Coronary artery (tissue), 2 donors: Measurements from ENCODE around the gene CFAP221.

Experiments used
- DNase-seq: peaks from one replicate; pipeline ENCODE4 v3.0.0-alpha.2; 2017; ENCODE audit warnings: low spot score
- H3K27ac ChIP-seq, 2 donors: fragments of 200-600 bp; sonication (generic); one replicate each; pipeline ENCODE4 v1.5.1; 2016 to 2019
- H3K4me3 ChIP-seq: fragments of 200-600 bp; sonication (generic); 2 replicates; pipeline ENCODE4 v1.5.1; 2016; ENCODE audit warnings: mild to moderate bottlenecking, moderate library complexity
- CTCF ChIP-seq: fragments of 200-600 bp; sonication (generic); IDR thresholded peaks from one replicate; pipeline ENCODE4 v1.5.1; 2019; ENCODE audit warnings: antibody characterized with exemption

CFAP221 gene

DNA sequence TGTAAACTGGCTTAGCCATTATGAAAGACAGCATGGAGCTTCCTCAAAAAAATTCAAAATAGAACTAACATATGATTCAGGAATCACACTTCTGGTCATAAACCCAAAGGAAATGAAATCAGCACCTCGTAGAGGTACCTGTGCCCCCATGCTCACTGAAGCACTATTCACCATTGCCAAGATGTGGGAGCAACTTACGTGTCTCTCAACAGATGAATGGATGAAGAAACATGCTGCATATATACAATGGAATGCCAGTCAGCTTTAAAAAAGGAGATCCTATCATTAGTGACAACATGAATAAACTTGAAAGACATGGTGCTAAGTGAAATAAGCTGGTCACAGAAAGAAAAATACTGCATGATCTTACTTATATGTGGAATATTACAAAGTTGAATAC is 28.1 kb upstream of the CFAP221 start:
- DNase-seq, result no peak
- Histone ChIP-seq H3K27ac (no peak overlapping the region), H3K4me3 (no peak overlapping the region)
- TF ChIP-seq CTCF, result no peak

DNA sequence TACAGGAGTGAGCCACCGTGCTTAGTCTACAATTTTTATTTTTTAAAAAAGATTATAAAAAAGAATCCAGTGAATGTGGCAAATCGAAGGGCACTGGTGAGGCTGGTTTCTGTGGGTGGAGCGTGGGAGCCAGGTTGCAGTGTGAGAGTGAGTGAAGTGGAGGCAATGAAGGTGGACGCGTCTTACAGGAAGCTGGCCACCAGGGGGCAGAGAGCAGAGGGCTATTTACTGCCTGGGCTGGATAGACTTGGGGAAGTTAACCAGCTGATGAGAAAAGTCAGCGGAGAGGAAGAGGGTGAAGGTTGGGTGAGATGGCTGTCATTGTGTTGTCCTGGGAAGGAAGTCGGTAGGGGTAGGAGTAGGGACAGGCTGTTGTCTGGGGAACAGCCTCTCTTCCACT is 26.8 kb upstream of the CFAP221 start:
- no peak for DNase-seq
- TF ChIP-seq CTCF, result no peak
- Histone ChIP-seq H3K27ac (no peak overlapping the region), H3K4me3 (no peak overlapping the region)

- DNase-seq, result no peak
- no peak for TF ChIP-seq CTCF
- no peak overlapping the region for H3K27ac ChIP-seq
- H3K4me3 ChIP-seq, result no peak overlapping the region
These were observed 25.7 kb upstream of the CFAP221 start for GRCh38 chr2:119518401-119519056.

GRCh38 chr2:119519057-119519408 is 25.2 kb upstream of the CFAP221 start:
- no peak overlapping the region for H3K4me3 ChIP-seq
- DNase-seq, result no peak
- no peak overlapping the region for H3K27ac ChIP-seq
- no peak for TF ChIP-seq CTCF

DNA sequence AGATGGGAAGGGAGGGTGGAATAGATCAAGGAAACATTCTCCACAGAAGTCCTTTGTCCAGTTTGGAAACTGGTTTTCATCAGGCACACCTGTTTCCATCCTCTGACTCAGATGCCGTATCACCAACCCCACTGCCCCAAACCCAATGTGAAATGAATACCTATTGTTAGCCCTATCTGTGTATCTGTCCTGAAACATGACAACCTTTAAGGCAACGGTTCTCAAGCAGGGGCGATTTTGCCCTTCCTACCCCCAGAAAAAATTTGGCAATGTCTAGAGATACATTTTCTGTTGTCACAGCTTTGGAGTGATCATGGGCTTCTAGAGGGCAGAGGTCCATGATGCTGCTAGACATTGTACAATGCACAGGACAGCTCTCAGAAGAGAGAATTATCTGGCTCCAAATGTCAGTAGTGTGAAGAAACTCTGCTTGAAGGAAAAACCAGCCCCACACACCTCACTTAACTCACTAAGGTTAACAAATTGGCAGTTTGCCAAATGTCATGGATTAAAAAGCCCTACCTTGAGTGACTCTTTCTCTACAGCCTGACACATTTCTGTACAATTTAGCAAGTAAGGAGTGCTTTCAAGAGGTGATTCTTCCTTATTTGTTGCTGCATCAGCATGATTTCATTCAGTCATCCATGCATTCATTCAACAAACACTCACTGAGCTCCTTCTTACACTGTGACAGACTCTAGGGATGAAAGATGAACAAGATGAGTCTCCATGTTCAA is 23.4 kb upstream of the CFAP221 start:
- no peak for TF ChIP-seq CTCF
- DNase-seq, result no peak
- Histone ChIP-seq H3K4me3 (no peak overlapping the region), H3K27ac (no peak overlapping the region)

DNA sequence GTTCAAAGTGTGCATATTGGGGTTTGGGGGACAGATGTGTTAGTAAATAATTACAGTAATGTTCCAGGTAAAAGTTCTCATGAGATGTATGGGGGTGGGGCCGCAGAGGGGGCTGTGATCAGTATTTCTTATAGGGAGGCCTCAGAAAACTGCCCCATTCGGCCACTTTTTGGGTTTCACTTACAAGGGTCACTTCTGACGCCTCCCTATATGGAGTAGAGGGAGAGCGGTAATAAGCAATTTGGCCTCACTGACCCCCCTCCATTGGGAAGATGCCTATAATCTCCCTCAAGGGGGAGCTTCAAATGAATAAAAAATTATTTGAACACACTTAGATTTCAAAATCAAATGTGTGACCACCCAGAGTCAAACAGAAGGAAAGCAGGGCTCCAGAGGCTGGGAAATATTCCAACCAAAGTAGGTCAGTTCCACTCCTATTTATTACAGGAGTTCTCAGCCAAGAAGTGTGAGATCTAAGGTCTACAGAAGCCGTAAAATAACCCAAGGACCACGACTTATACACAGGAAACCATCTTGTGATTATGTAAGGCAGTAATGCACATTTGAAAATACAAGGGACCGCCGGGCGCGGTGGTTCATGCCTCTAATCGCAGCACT is 22.7 kb upstream of the CFAP221 start:
- TF ChIP-seq CTCF, result no peak
- no peak overlapping the region for H3K27ac ChIP-seq
- no peak for DNase-seq
- no peak overlapping the region for H3K4me3 ChIP-seq

DNA sequence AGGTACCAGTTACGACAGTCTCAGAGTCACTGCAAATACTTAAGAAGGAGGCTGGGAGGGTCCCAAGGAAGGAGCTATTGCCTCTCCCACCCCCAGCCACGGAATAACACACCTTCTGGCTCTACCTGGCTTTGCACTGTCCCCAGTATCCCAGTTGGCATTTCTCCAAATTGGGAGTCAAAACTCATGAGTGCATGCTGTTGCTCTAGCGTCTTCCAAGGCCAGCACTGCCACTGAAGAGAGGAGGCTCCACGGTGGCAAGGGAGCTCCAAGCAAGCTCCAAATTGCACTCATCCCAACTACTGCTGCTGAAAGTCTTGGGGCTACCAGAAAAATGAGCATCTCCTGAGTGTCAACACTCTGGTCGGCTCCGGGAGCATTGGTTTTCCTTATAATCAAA is 21.6 kb upstream of the CFAP221 start:
- Histone ChIP-seq H3K4me3 (no peak overlapping the region), H3K27ac (no peak overlapping the region)
- DNase-seq, result no peak

More for the DNA sequence above, 21.6 kb upstream of the CFAP221 start:
- no peak for TF ChIP-seq CTCF
